Subcutaneous adipose tissue (tissue), 4 donors: ENCODE data around the gene C3orf20. TPM values are rescaled to one million over a fixed set of nuclear protein-coding genes. Genes with fewer than 3 reads are reported as not detected.

ENCODE experiments used
- total RNA-seq, 4 donors: library from RNA; depleted of rRNA; stranded (reverse); fragments of >200 nt; gene quantifications; one replicate each; pipeline ENCODE4 v1.1.0, GENCODE V29; 2016
- TF ChIP-seq, protein P1 (sequence below): fragments of 450-650 bp; IDR thresholded peaks from one replicate; pipeline ENCODE4 v1.5.1; 2016; ENCODE audit warnings: low read depth, mild to moderate bottlenecking, control low read depth, antibody characterized with exemption, moderate library complexity

Gene C3orf20
- total RNA-seq, 4 donors from 2014 or later = 0.16 TPM; not detected in 3

DNA sequence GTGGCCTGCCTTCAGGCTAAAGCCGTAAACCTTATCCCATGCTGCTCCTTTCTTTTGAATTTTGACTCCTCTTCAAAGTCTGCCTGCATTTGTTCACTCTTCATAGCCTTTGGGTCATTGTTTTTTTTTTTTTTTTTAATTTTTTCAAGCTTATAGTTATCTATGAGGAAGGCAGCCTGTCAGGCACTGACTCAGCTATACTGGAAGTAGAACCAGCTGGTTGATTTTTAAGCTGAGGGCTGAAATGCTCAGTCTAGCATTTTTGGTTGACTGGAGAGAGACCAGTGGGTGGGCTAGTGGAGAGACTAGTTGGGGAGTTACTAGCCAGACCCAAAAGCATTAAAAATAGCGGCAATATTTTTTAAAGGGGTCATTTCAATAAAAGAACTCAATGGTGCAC is 44.1 kb downstream of the C3orf20 start:
- TF ChIP-seq, protein P1, sequence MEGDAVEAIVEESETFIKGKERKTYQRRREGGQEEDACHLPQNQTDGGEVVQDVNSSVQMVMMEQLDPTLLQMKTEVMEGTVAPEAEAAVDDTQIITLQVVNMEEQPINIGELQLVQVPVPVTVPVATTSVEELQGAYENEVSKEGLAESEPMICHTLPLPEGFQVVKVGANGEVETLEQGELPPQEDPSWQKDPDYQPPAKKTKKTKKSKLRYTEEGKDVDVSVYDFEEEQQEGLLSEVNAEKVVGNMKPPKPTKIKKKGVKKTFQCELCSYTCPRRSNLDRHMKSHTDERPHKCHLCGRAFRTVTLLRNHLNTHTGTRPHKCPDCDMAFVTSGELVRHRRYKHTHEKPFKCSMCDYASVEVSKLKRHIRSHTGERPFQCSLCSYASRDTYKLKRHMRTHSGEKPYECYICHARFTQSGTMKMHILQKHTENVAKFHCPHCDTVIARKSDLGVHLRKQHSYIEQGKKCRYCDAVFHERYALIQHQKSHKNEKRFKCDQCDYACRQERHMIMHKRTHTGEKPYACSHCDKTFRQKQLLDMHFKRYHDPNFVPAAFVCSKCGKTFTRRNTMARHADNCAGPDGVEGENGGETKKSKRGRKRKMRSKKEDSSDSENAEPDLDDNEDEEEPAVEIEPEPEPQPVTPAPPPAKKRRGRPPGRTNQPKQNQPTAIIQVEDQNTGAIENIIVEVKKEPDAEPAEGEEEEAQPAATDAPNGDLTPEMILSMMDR = no peak

GRCh38 chr3:14721126-14721864 is 46.4 kb downstream of the C3orf20 start:
- TF ChIP-seq, protein P1 = no peak

GRCh38 chr3:14725013-14725412 is 50.1 kb downstream of the C3orf20 start:
- TF ChIP-seq, protein P1 = no peak

DNA sequence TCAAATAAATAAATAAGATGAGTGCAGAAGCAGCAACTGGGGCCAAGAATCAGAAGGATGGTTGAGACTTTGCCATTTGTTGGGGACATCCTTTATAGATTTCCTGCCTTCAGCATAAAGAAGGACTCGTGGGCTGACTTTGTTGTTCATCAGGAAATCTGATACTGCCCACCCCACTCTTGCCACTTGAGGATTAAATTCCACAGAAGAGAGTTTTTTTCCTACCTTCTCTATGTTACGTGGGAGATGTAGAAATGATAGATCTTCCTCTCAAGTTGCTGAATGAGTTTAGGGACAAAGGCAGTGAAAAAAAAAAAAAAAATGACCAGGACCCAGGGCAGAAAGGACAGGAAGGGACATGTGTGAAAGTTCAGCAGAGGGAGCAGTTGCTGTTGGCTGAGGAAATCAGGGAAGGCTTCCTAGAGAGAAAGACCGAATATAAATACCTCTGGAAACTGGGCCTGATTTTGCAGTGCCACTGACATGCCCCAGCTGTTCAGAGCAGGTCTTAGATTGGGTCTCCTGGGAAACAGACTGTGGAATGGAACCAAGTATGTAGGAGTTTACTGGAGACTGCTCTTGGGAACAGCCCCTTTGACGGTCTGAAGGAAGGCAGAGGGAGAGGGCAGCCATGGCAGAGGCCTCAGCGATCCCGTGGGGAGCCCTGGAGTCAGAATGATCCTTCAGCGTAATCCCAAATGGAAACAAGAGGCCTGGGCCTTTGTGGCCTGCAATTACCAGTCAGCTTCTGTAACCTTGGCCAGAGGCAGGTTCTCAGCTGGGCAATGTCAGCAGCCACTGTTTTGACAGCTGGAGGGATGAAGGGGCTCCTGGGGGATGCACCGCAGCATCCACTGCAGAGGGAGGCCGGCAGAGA is 50.9 kb downstream of the C3orf20 start:
- TF ChIP-seq, protein P1 = no peak

DNA sequence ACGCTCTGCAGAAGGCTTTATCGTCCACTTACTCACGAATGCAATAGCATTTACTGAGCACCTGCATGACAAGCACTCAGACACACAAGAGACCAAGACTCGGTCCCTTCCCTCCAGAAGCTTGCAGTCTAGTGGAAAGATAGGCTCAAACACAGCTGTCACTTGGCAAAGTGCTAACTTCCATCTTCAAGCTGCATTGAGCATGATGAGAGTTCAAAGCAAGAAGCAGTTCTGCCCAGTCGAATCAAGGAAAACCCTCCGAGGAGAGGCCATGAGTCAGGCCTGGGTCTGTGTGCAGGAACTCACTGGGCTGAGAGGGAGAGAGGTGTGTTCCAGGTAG is 51.5 kb downstream of the C3orf20 start:
- TF ChIP-seq, protein P1 = no peak

DNA sequence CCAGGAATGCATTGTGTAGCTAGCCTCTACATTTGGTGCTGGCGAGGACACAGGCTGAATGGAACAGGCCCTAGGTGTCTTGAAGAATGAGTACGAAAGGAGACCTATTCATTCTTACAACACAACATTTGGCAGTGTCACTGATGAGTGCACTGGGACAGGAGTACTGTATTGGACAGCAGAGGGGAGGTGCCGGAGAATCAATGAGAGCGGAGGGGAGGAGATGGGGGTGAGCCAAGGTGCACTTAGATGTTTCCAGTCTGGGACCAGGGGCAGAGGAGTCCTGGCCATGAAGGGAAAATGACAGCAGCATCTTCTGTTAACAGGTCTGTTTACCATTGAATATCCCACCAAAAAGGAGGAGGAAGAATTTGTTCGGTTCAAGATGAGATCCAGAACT is 53.2 kb downstream of the C3orf20 start:
- TF ChIP-seq, protein P1 = no peak

- TF ChIP-seq, protein P1 = no peak
These were observed 55.9 kb downstream of the C3orf20 start for GRCh38 chr3:14730703-14731382.
